Measurements from ENCODE around the gene SDK2. TPM values are rescaled to one million over a fixed set of nuclear protein-coding genes. Genes with fewer than 3 reads are reported as not detected.

The SDK2 gene
- total RNA-seq (2014; rRNA removed; shearing (Covaris generic)), result 0.46 and 1.0 TPM in 2 replicates

DNA sequence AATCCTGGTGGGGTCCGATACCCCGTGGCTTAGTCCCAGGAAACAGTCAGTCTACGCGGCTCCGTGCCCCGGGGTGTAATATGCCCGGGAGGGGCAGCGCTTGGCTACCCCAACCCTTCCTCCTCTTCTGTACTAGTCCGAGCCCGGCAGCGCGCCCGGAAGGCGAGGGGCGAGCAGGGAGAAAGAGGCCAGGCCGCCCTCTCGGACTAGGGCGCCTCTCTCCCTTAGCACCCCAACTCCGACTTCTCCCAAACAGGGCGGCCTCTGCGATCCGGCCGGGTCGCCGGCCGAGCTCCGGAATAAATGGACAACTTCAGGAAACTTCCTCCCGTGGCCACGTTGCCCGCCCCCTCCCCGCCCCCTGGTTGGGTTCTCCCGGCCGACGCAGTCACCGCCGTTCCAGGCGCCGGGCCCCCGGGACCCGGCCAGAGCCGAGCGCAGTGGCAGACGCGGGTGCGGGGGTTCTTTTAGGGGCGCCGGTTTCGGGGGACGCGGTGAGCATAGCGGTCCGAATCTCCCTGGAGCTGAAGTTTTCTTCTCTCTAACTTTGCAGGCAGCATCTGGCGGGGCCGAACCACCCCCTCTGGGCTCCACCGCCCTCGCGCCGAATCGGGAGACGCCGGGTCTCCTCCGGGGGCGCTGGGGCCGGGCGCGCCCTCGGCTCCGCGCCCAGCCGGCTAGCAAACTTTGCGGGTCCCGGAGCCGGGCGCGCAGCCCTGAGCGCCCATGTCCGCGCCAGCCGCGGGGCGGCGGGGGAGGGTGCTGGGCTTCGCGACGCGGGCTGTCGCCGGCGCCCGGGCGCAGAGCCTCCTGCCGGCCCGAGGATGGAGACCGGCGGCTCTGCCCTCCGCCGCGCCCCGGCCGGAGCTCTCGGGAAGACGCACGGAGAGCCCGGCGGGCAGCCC, at the start of gene SDK2:
TSS of gene SDK2 (minus strand) at position 301 of the 905 bp plus-strand sequence. CDS start 357 bp downstream, outside the sequence.
- DNase-seq (ENCODE audit: low spot score), result no peak

DNA sequence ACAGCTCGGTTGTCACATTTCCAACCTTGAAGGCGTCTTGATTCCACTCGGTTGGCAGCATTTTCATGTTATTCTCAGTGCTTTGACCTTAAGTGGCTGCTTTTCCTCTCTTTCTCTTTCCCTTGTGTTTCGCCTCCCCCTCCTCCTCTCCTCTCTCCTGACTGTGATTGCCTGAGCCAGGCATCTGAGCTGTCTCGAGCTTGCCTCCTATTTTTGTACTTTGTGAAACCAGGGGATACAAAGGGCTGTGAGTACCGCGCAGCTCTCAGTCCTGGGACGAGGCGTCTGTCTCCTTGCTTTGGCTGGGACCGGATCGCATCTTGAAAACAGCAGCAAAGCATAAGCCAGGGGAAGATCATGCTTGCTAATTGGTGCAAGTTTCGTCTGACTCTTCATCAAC, 48.8 kb upstream of the SDK2 start:
- DNase-seq (ENCODE audit: low spot score), result no peak

DNA sequence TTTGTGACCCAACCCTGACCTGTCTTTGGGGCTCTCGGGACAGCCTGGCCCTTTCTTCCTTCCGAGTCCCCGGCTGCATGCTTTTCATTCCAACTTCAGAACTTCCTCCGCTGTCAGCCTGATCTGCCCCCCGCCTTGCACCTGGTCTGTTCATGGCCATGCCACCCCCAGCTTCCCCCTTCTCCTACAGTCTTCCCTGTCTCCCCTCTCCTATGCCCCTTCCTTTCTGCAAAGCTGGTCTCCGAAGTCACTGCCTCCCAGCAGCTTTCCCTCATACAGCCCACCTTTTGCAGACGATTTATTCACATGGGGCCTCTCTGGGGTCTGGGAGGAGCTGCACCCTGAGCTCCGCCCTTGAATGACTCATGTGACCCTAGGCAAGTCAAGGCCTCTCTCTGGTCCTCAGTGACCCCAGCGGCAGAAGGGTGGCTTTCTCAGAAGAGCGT, 47.1 kb upstream of the SDK2 start:
- DNase-seq (ENCODE audit: low spot score), result no peak

DNA sequence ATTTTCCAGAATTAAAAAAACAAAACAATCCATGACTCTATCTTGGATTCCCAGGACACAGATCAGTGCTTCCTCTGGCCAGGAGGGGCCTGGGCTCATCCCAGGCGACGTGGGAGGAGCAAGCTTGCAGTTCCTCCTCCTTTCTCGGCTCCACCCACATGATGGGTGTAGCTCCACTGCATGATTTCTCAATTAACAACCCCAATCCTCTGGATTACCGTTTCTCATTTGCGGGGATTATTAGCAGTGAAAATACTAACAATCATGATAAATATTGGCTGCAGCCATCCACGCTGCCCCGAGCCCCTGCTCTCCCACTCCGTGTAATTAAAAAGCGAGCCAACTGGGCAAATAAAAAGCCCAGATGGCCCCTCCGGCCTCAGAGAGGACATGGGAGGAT, 46.4 kb upstream of the SDK2 start:
- DNase-seq (ENCODE audit: low spot score), result no peak

- no peak for DNase-seq (ENCODE audit: low spot score)
These were observed 45.5 kb upstream of the SDK2 start for GRCh38 chr17:73689596-73690275.

- DNase-seq (ENCODE audit: low spot score), result no peak
These were observed 42.7 kb upstream of the SDK2 start for GRCh38 chr17:73686961-73687360.

DNA sequence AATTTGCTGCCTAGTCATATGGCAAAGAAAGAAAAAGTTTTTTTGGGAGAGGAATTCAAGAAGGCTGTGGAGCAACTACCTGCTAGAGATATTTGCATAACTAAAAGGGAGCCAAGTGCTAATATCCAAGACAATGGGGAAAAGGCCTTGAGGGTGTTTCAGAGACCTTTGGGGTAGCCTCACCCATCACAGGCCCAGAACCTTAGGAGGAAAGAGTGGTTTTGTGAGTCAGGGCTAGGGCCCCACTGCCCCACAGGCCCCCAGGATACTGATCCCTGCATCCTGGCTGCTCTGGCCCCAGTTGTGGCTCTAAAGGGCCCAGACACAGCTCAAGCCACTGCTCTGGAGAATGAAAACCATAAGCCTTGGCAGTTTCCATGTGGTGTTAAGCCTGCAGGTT, 41.9 kb upstream of the SDK2 start:
- DNase-seq (ENCODE audit: low spot score), result no peak

- DNase-seq (ENCODE audit: low spot score), result no peak
These were observed 39.9 kb upstream of the SDK2 start for GRCh38 chr17:73684183-73684582.

DNA sequence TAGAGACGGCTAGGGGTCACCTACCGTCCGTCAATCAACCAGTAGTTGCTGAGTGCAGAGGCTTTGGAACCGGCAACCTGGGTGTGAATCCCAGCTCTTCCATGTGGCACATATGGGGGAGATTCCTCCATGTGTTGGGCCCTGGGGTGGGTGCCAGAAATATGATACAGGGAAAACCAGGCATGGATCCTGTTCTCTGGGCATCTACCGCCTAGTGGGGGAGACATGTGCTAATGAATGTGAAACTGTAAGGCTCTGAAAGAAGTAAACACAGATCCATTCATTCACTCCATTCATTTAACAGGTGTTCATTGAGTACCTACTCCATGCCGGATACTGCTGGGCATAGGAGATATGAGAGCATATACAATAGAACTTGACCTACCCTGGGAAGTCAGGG, 39.5 kb upstream of the SDK2 start:
- DNase-seq (ENCODE audit: low spot score), result no peak

DNA sequence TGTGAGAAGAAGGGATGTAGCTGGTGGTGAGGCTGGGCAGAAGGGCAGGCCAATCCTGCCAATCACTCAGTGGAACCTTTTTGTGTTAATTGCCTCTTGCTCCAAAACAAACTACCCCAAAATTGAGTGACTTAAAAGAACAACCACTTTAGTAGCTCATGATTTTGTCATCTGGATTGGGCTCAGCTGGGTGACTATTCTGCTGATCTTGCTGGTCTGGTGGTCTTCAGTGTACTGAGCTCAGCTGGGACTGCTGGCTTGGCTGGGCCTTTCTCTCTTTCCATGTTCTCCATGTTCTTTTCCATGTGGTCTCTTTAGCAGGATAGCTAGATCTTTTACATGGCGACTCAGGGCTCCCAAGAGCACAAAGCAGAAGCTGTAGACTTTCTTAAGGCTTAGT, 37.7 kb upstream of the SDK2 start:
- DNase-seq (ENCODE audit: low spot score), result no peak

GRCh38 chr17:73679476-73679875, 35.2 kb upstream of the SDK2 start:
- DNase-seq (ENCODE audit: low spot score), result no peak

GRCh38 chr17:73678999-73679398, 34.8 kb upstream of the SDK2 start:
- DNase-seq (ENCODE audit: low spot score), result no peak

GRCh38 chr17:73669771-73670170, 25.5 kb upstream of the SDK2 start:
- no peak for DNase-seq (ENCODE audit: low spot score)

GRCh38 chr17:73667181-73667959, 23.1 kb upstream of the SDK2 start:
- DNase-seq (ENCODE audit: low spot score), result no peak

GRCh38 chr17:73663614-73664013, 19.4 kb upstream of the SDK2 start:
- DNase-seq (ENCODE audit: low spot score), result no peak

DNA sequence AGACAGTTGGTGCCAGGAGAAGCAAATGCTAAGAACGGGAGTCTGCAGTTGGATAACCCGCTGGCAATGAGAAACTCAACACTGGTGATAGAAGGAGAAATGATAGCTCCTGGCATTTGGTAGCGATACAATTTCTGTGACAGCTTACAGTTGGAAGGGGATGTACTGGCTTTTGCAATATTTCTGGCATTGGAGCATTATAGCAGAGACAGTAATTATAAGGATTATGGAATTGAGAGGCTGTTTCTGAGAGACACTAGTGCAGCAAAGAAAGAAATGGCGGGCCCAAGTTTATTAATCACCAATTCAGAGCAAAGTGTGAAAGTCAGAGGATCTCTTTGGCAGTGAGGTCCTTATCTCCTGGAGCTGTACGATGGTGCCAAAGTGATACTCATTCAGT, 16.1 kb upstream of the SDK2 start:
- DNase-seq (ENCODE audit: low spot score), result no peak

GRCh38 chr17:73658821-73659515, 14.7 kb upstream of the SDK2 start:
- no peak for DNase-seq (ENCODE audit: low spot score)

GRCh38 chr17:73657473-73658116, 13.3 kb upstream of the SDK2 start:
- no peak for DNase-seq (ENCODE audit: low spot score)

GRCh38 chr17:73654241-73654640, 10.0 kb upstream of the SDK2 start:
- DNase-seq (ENCODE audit: low spot score), result no peak

DNA sequence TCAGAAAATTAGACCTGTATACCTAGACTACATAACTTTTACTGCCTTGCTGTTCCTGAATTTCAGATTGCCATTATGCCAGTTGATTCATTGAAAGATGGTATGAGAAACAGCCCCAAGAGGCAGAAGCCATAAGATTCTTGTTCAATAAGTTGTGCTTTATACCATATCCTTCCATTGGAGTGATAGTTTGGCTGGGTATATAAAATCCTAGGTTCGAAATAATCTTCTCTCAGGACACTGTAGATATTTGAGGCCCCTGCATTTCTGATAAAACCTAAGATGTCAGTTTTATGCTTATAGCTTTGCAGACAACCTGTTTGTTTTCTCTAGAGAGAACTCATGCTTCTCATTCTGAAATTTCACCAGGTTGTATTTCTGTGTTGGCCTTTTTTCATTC, 9.6 kb upstream of the SDK2 start:
- no peak for DNase-seq (ENCODE audit: low spot score)

DNA sequence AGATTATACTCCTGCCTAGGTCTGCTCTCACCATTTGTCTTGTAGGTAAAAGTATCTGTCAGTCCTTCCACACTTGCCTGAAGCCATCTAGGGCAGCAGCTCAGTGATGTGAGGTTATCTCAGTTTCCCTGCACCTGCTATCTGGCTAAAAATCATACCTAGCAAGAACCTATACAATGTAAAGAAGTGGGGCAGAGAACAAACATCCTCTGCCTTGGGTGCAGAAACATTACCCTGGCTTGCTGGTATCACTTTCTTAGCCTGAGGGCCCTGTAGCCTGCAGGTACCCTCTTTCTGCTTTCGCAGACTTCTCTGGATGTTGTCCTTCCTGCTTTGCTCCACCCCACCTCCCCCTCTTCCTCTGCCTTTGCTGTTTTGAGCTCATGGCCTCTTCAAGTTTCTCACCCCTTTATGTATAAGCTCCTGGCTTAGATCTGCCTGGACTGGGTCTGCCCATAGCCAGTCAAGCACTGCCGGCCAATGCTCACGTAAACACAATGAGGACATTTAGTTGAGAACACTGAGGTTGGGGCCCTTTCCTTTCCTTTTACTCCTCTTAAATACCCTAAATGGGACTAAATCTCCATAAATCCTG, 8.7 kb upstream of the SDK2 start:
- no peak for DNase-seq (ENCODE audit: low spot score)

All from H4 (cell line).